GM19193 (cell line): ENCODE measurements around the gene EPHB4.

Experiments used
- POLR2A ChIP-seq: IDR thresholded peaks from 4 replicates; pipeline ENCODE4 v1.6.1; 2011; ENCODE audit not compliant: insufficient read depth, insufficient read length; ENCODE audit errors: extremely low read depth

The EPHB4 gene

GRCh38 chr7:100860702-100861615, 33.6 kb upstream of the EPHB4 start:
- no peak for TF ChIP-seq POLR2A

GRCh38 chr7:100859856-100860255, 32.5 kb upstream of the EPHB4 start:
- TF ChIP-seq POLR2A = no peak

GRCh38 chr7:100856871-100857282, 29.6 kb upstream of the EPHB4 start:
- TF ChIP-seq POLR2A = no peak

- no peak for TF ChIP-seq POLR2A
Measured at GRCh38 chr7:100855515-100855914, 28.2 kb upstream of the EPHB4 start.

- no peak for TF ChIP-seq POLR2A
Measured at GRCh38 chr7:100854146-100854895, 27.0 kb upstream of the EPHB4 start.

- peak; percentile 64 for TF ChIP-seq POLR2A
Measured at GRCh38 chr7:100852048-100852872, 24.9 kb upstream of the EPHB4 start, which contains the start of gene SLC12A9. SLC12A9 (plus strand) TSS chr7:100852713; CDS start chr7:100854198, 1,485 bp downstream.

- no peak for TF ChIP-seq POLR2A
Measured at GRCh38 chr7:100847360-100847759, 20.0 kb upstream of the EPHB4 start.

- no peak for TF ChIP-seq POLR2A
Measured at GRCh38 chr7:100840470-100841100, 13.3 kb upstream of the EPHB4 start.

- no peak for TF ChIP-seq POLR2A
Measured at GRCh38 chr7:100839361-100839760, 12.0 kb upstream of the EPHB4 start.

- peak; percentile 46 for TF ChIP-seq POLR2A
Measured at GRCh38 chr7:100837099-100837836, 9.9 kb upstream of the EPHB4 start.

- TF ChIP-seq POLR2A = no peak
Measured at GRCh38 chr7:100836812-100837098, 9.4 kb upstream of the EPHB4 start.

GRCh38 chr7:100835903-100836811, 8.8 kb upstream of the EPHB4 start:
- TF ChIP-seq POLR2A = no peak

GRCh38 chr7:100832281-100832633, 4.9 kb upstream of the EPHB4 start:
- TF ChIP-seq POLR2A = no peak
